Measurements from ENCODE around the gene MCF2L2. TPM values are rescaled to one million over a fixed set of nuclear protein-coding genes. Genes with fewer than 3 reads are reported as not detected.

MCF2L2 gene
- total and polyA plus RNA-seq, 9 of the 15 experiments (the other 6 are each of a cell fraction or from before 2014, with no cell fraction given), result 0.56 to 4.2 (median 3.0) TPM

DNA sequence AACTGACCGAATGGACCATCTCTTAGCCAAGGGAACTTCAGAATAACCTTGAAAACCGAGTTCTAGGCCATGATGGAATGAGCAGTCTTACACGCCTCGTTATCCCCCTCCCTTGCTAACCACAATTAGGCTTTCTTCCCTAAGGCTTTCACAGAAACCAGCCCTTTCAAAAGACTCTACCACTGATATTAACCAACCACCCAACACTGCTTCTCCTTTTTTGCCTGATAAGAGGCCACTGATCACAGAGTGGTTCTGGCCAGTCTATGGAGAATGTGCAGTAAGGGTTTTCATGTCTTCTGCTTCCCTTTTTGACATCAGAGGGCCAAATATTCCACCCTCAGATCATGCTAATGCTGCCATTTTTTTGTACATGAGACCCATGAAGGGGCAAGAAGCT is 59.3 kb downstream of the MCF2L2 start (continued):
- peak; percentile 89; the same call in 1 of the 2 replicates for TF ChIP-seq ESRRA (IDR thresholded peaks at IDR 0.05; ENCODE audit: borderline replicate concordance, low read depth)
- TF ChIP-seq TRIM24 (IDR thresholded peaks at IDR 0.05), result peak in 1 of 2 experiments; percentile 14; a peak in 1 of 4 replicates
- TF ChIP-seq, protein P1, sequence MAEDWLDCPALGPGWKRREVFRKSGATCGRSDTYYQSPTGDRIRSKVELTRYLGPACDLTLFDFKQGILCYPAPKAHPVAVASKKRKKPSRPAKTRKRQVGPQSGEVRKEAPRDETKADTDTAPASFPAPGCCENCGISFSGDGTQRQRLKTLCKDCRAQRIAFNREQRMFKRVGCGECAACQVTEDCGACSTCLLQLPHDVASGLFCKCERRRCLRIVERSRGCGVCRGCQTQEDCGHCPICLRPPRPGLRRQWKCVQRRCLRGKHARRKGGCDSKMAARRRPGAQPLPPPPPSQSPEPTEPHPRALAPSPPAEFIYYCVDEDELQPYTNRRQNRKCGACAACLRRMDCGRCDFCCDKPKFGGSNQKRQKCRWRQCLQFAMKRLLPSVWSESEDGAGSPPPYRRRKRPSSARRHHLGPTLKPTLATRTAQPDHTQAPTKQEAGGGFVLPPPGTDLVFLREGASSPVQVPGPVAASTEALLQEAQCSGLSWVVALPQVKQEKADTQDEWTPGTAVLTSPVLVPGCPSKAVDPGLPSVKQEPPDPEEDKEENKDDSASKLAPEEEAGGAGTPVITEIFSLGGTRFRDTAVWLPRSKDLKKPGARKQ (CRISPR knock-in tag; IDR thresholded peaks at IDR 0.05), result no peak
- TF ChIP-seq ZBTB11 (CRISPR knock-in tag; IDR thresholded peaks at IDR 0.05), result peak in 1 of 3 experiments; percentile 60; a peak in 1 of 6 replicates
